Activated T-cell treated with anti-CD3 and anti-CD28 coated beads, Interleukin-2, amount 50 U/mL, for 4 hours (primary cell): ENCODE data around the gene UBR2. TPM values are rescaled to one million over a fixed set of nuclear protein-coding genes. Genes with fewer than 3 reads are reported as not detected.

ENCODE experiments used
- ATAC-seq, 2 donors: fragments of 200-7000 bp; cut with Tn5 transposase; one replicate each; pipeline ENCODE4 v1.10.0; 2021
- DNase-seq: peaks from one replicate; pipeline ENCODE4 v3.0.0-alpha.2; 2020
- H3K27me3 Mint-ChIP-seq: one replicate; pipeline ENCODE4 v1.8.0; 2021; ENCODE audit warnings: low read depth, mixed read lengths
- H3K36me3 Mint-ChIP-seq: one replicate; pipeline ENCODE4 v1.8.0; 2022; ENCODE audit warnings: mixed read lengths; ENCODE audit not compliant: insufficient read depth
- H3K4me1 Mint-ChIP-seq: one replicate; pipeline ENCODE4 v1.8.0; 2021; ENCODE audit warnings: low read depth, mixed read lengths
- H3K4me3 Mint-ChIP-seq: one replicate; pipeline ENCODE4 v1.8.0; 2021; ENCODE audit warnings: mild to moderate bottlenecking, moderate library complexity, mixed read lengths
- H3K9me3 Mint-ChIP-seq: one replicate; pipeline ENCODE4 v1.8.0; 2021; ENCODE audit warnings: mixed read lengths
- total RNA-seq, 3 donors: library from RNA; stranded (reverse); gene quantifications; one replicate each; pipeline ENCODE4 v1.2.1, GENCODE V29; 2021

Gene UBR2
- total RNA-seq, 3 donors from 2014 or later = 16.8 to 21.3 (median 19.9) TPM

DNA sequence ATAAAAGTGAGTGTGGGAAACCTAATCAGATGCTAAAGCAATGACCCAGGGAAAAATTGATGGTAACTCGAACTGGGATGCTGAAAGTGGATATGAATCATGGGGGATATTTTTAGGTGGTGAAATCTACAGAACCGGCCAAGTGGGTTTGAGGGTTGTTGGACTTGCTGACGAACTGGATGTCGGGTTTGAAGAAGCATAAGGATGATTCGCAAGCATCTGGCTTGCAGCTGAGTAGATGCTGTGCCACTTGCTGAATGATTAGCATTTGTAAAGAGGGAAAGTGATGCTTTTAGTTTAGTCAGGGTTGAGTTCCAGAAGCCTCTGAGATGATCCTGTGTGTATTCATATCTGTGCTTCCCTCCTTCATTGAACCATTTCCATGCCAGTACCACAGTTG is 54.9 kb downstream of the UBR2 start:
- no peaks in the 10 kb centered on the region for H3K4me1 Mint-ChIP-seq
- H3K36me3 Mint-ChIP-seq = peaks cover 28% of the 10 kb centered on the region
- no peaks in the 10 kb centered on the region for H3K27me3 Mint-ChIP-seq
- H3K4me3 Mint-ChIP-seq = no peak overlapping the region
- no peaks in the 10 kb centered on the region for H3K9me3 Mint-ChIP-seq
- DNase-seq = no peak
- no peak for ATAC-seq

DNA sequence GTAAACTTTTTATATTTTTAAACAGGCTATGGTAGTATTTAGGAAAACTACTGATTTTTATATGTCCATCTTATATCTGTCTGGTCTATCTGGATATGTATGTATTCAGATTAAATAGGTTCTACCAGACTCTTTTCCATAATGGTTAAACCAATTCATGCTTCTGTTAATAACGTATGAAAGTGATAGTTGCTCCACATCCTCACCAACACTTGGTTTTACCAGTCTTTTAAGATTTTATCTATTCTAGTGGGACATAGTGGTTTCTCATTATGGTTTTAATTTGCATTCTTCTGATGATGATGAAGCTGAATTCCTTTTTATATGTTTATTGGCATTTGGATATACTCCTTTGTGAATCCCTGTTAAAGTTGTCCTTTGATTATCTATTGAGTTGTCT is 56.1 kb downstream of the UBR2 start:
- ATAC-seq (no peak), DNase-seq (no peak)
- Mint-ChIP-seq H3K9me3 (no peaks in the 10 kb centered on the region), H3K4me1 (no peaks in the 10 kb centered on the region), H3K27me3 (no peaks in the 10 kb centered on the region), H3K36me3 (peaks cover 27% of the 10 kb centered on the region), H3K4me3 (no peak overlapping the region)

DNA sequence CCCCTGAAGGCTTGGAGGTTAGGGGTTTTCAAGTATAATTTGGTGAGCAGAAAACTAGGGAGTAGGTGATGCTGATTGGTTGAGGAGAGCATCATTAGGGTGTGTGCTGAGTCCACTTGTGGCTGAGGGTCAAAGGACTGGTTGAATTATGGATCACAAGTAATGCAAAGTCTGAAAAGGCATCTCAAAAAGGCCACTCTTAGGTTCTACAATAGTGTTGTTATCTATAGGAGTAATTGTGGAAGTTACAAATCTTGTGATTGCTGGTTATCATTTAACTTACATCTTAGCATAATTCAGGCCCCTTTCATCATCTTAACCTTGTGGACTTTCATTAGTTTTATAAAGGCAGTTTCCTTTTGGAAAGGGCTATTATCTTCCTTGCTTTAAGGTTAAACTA is 60.8 kb downstream of the UBR2 start:
- ATAC-seq (no peak), DNase-seq (no peak)

DNA sequence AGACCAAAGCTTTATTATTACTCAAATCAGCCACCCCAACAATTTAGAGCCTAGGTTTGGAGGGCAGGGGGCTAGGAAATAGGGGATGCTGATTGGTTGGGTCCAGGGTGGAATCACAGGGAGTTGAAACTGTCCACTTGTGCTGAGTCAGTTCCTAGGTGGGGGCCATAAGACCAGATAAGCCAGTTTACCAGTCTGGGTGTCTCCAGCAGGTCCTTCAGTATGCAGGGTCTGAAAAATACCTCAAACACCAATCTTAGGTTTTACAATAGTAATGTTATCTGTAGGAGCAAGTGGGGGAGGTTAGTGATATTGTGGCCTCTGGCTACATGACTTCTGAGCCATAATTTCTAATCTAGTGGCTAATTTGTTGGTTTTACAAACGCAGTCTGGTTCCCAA is 63.2 kb downstream of the UBR2 start:
- ATAC-seq (no peak), DNase-seq (no peak)
- Mint-ChIP-seq H3K4me1 (peaks cover 3% of the 10 kb centered on the region), H3K27me3 (no peaks in the 10 kb centered on the region), H3K36me3 (peaks cover 17% of the 10 kb centered on the region), H3K9me3 (no peaks in the 10 kb centered on the region), H3K4me3 (no peak overlapping the region)

More for the DNA sequence above, 60.8 kb downstream of the UBR2 start:
- H3K27me3 Mint-ChIP-seq = no peaks in the 10 kb centered on the region
- H3K4me3 Mint-ChIP-seq = no peak overlapping the region
- no peaks in the 10 kb centered on the region for H3K4me1 Mint-ChIP-seq
- H3K36me3 Mint-ChIP-seq = peaks cover 17% of the 10 kb centered on the region
- no peaks in the 10 kb centered on the region for H3K9me3 Mint-ChIP-seq

DNA sequence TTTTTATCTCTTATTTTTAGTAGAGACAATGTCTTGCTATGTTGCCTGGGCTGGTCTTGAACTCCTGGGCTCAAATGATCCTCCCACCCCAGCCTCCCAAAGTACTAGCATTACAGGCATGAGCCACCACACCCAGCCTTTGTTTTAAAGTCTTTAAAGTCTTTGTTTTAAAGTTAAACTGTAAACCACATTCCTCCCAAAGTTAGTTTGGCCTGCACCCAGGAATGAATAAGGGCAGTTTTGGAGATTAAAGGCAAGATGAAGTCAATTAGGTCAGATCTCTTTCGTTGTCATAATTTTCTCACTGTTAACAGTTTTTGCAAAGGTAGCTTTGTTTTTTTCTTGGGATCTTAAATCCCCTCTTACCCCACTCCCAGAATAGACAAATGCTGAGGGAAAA is 63.8 kb downstream of the UBR2 start:
- Mint-ChIP-seq H3K4me1 (peaks cover 3% of the 10 kb centered on the region), H3K27me3 (no peaks in the 10 kb centered on the region), H3K9me3 (no peaks in the 10 kb centered on the region), H3K36me3 (peaks cover 19% of the 10 kb centered on the region), H3K4me3 (no peak overlapping the region)
- DNase-seq (no peak), ATAC-seq (no peak)

DNA sequence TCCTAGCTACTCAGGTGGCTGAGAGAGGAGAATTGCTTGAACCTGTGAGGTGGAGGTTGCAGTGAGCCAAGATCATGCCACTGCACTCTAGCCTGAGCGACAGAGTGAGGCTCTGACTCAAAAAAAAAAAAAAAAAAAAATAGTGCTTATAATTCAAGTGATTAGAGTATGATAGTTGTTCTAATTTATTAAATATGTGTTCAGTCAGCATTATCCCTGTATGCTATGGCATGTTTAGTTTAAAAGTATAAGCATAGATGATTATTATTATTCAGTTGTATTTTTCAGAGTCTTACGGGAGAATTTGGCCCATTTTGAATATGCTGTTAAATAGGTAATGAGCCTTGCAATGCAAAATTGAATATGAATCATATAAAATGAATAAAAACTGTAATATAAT is 64.8 kb downstream of the UBR2 start:
- Mint-ChIP-seq H3K4me1 (peaks cover 3% of the 10 kb centered on the region), H3K36me3 (peaks cover 19% of the 10 kb centered on the region), H3K4me3 (no peak overlapping the region), H3K27me3 (no peaks in the 10 kb centered on the region), H3K9me3 (no peaks in the 10 kb centered on the region)
- DNase-seq (no peak), ATAC-seq (no peak)

DNA sequence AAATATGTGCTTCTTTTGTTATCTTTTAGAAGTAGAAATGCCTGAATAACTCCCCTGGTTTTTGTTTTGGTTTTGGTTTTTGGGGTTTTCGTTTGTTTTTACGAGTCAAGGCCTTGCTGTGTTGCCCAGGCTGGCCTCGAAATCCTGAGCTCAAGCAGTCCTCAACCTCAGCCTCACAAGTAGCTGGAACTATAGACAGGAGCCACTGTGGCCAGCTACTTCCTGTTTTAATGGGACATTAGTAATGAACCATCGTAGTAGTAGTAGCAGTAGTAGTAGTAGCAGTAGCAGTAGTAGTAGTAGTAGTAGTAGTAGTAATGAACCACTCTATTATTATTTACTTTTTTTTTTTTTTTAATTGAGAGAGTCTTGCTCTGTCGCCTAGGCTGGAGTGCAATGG is 66.0 kb downstream of the UBR2 start:
- peaks cover 3% of the 10 kb centered on the region for H3K4me1 Mint-ChIP-seq
- no peak for ATAC-seq
- H3K27me3 Mint-ChIP-seq = no peaks in the 10 kb centered on the region
- H3K9me3 Mint-ChIP-seq = no peaks in the 10 kb centered on the region
- no peak for DNase-seq
- peaks cover 18% of the 10 kb centered on the region for H3K36me3 Mint-ChIP-seq
- no peak overlapping the region for H3K4me3 Mint-ChIP-seq

DNA sequence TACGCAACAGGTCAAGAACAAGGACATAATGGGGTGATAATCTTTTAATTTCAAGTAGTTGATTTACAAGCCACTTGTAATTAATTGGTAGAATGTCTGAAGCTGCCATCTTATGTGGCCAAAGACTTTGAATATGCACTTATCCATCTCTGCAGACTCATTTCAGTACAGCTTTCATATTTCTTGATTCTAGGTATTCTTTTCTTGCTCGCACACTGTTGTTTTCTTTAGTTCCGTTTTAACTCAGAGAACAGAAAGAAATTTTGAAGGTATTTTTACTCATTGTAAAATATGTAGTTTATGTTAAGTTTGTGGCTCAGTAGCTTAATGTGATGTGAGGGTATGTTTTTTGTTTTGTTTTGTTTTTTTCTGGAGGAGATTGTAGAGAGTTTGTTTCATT is 73.9 kb downstream of the UBR2 start:
- peaks cover 35% of the 10 kb centered on the region for H3K36me3 Mint-ChIP-seq

DNA sequence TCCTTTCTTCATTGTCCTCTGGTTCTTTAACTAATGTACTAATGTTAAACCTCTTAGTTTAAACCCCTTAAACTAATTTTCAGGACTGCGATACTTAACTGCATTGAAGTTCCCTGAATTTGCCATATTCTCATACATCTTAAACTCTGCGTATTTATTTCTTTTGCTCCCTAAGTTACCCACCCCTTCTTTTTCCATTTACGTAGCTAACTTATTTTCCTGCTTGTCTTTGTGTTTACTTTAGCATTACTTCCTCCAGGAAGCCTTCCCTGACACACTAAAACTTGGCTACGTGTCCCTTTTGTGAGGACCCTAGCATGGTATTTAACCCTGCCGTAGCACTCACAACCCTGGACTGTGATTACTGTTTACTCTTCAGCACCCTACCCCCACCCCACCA is 79.0 kb downstream of the UBR2 start:
- no peaks in the 10 kb centered on the region for H3K9me3 Mint-ChIP-seq
- DNase-seq = no peak
- peaks cover 34% of the 10 kb centered on the region for H3K36me3 Mint-ChIP-seq
- no peak for ATAC-seq
- no peaks in the 10 kb centered on the region for H3K27me3 Mint-ChIP-seq
- H3K4me1 Mint-ChIP-seq = peaks cover 7% of the 10 kb centered on the region
- H3K4me3 Mint-ChIP-seq = no peak overlapping the region

More for the DNA sequence above, 73.9 kb downstream of the UBR2 start:
- H3K27me3 Mint-ChIP-seq = no peaks in the 10 kb centered on the region
- H3K4me1 Mint-ChIP-seq = peaks cover 11% of the 10 kb centered on the region
- DNase-seq = no peak
- peak; percentile 53 to 54 for ATAC-seq
- no peak overlapping the region for H3K4me3 Mint-ChIP-seq
- no peaks in the 10 kb centered on the region for H3K9me3 Mint-ChIP-seq

DNA sequence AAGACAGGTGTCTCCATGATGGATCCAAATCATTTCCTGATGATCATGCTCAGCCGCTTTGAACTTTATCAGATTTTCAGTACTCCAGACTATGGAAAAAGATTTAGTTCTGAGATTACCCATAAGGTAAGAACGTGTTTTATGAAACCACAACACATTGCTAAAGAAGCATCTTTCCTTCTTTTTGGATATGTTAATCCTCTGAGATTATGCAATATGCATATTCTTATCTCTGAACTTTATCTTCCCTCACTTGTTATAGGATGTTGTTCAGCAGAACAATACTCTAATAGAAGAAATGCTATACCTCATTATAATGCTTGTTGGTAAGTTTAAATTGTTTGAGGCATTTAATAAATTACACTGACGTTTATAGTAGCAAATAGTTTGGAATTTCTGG is 80.4 kb downstream of the UBR2 start:
- ATAC-seq = no peak

DNA sequence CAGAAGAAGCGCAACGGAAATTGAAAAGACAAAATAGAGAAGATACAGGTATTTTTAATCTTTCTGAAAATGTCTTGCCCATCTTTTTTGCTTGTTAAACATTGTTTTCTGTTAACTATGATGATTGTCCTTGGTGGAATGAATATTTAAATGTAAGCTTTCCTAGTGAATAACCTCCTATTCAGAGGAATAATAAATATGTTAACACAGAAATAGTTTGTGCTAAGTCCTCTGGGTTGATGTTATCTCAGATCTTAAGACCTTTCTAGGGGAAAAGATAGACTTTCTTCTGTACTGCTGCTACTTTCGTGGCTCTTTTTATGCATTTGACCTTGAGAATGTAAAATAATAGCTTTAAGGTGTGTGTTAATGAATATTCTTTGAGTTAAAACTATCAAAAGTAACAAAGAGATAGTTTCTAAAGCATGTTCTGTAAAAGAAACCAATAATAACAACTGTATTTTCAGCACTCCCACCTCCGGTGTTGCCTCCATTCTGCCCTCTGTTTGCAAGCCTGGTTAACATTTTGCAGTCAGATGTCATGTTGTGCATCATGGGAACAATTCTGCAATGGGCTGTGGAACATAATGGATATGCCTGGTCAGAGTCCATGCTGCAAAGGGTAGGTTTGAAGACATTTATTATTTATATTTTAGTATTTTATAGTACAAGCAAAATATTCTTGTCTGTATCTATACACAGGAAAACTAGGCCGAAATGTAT is 88.4 kb downstream of the UBR2 start:
- Mint-ChIP-seq H3K4me3 (no peak overlapping the region), H3K9me3 (no peaks in the 10 kb centered on the region), H3K36me3 (peaks cover 26% of the 10 kb centered on the region), H3K4me1 (no peaks in the 10 kb centered on the region), H3K27me3 (no peaks in the 10 kb centered on the region)
- DNase-seq (no peak), ATAC-seq (no peak)

More for the DNA sequence above, 80.4 kb downstream of the UBR2 start:
- no peak for DNase-seq
- H3K27me3 Mint-ChIP-seq = no peaks in the 10 kb centered on the region
- H3K4me1 Mint-ChIP-seq = no peaks in the 10 kb centered on the region
- no peak overlapping the region for H3K4me3 Mint-ChIP-seq
- peaks cover 24% of the 10 kb centered on the region for H3K36me3 Mint-ChIP-seq
- no peaks in the 10 kb centered on the region for H3K9me3 Mint-ChIP-seq

DNA sequence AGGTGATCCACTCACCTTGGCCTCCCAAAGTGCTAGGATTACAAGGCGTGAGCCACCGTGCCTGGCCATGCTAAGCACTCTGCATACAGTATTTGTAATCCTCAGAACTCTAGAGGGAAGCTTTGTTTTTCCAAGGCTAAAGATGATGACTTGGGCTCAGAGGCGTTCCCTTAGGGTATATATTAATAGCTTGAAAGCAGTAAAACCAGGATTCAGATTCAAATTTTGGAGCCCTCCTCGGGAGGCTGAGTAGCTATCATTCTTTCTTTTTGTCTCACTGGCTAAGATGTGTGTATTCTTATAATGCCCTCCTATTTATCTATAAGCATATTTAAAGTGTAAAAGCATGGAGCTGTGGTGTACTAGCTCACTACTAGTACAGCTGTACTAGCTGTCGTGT is 90.0 kb downstream of the UBR2 start:
- H3K4me3 Mint-ChIP-seq = no peak overlapping the region
- no peaks in the 10 kb centered on the region for H3K9me3 Mint-ChIP-seq
- ATAC-seq (no peak), DNase-seq (no peak)
- H3K4me1 Mint-ChIP-seq = no peaks in the 10 kb centered on the region
- H3K27me3 Mint-ChIP-seq = no peaks in the 10 kb centered on the region
- peaks cover 35% of the 10 kb centered on the region for H3K36me3 Mint-ChIP-seq

DNA sequence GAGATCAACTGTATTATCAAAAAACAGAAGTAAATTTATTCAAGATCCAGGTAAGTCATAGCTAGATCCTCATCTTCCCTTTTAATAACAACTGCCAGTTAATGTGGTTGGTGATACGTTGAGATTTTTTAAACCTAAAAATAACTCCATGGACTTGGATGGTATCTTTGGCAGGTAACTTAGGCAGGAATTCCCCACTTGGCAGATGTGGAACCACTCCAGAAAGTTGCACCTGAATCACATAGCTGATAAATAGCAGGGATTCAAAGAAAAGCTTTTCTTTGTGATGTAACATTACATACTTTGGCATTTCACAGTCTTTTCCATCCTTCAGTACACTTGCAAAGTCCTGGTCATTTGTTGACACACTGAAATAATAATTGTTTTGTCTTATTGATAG is 96.0 kb downstream of the UBR2 start:
- H3K4me1 Mint-ChIP-seq = peaks cover 2% of the 10 kb centered on the region

DNA sequence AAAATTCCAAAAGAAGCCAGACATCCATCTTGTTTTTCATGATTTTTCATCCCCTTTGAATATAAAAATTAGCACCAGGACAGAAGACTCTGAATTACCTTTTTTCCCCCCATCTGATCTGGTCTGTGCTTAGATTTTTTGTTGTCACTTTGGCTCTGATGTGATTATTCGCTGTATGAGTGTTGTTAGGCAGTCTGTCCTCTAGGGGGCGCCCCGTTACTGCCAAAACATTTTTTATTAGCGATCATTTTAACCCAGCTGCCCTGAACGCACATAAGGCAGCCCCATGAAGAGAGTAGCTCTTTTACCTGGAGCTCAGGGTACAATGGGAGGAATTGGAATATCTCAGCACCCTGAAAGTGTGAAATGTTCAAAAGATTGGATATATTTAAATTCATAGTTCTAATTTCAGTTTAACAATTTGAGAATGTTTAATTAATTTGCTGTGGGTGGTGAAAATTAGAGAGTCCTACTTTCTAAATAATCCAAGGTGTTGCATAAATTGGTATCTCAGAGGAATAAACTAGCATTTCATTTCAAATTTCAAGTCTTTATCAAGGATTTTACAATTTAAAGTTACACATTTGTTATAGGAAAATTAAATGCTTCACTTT is 97.8 kb downstream of the UBR2 start:
- Mint-ChIP-seq H3K4me3 (no peak overlapping the region), H3K27me3 (no peaks in the 10 kb centered on the region), H3K36me3 (peaks cover 30% of the 10 kb centered on the region), H3K4me1 (peaks cover 2% of the 10 kb centered on the region), H3K9me3 (no peaks in the 10 kb centered on the region)
- DNase-seq (peak; percentile 85), ATAC-seq (peak; percentile 81 to 91)

More for the DNA sequence above, 96.0 kb downstream of the UBR2 start:
- peaks cover 31% of the 10 kb centered on the region for H3K36me3 Mint-ChIP-seq
- ATAC-seq (no peak), DNase-seq (no peak)
- H3K4me3 Mint-ChIP-seq = no peak overlapping the region
- no peaks in the 10 kb centered on the region for H3K27me3 Mint-ChIP-seq
- H3K9me3 Mint-ChIP-seq = no peaks in the 10 kb centered on the region

DNA sequence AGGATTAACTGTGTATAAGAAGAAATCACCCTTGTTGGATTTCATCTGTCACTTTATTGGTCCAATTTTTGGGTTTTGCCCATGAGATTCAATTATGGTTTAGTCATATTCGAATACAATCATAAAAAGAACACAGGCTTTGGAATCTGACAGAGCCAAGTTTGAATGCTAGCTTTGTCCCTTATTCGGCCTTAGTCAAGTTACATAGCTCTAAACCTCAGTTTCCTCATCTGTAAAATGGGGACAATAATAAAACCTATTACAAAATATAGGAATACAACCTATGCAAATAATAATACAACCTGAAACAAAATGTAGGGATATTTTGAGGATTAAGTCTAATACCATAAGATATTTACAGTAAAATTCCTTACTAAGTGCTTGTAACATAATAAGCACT is 100.9 kb downstream of the UBR2 start:
- H3K4me3 Mint-ChIP-seq = no peak overlapping the region
- DNase-seq (no peak), ATAC-seq (no peak)
- H3K4me1 Mint-ChIP-seq = peaks cover 2% of the 10 kb centered on the region
- H3K36me3 Mint-ChIP-seq = peaks cover 26% of the 10 kb centered on the region
- no peaks in the 10 kb centered on the region for H3K27me3 Mint-ChIP-seq
- no peaks in the 10 kb centered on the region for H3K9me3 Mint-ChIP-seq
